Transverse colon (tissue), 4 donors: ENCODE data around the gene HNRNPR. TPM values are rescaled to one million over a fixed set of nuclear protein-coding genes. Genes with fewer than 3 reads are reported as not detected.

Experiments used
- DNase-seq: peaks from one replicate; pipeline ENCODE4 v3.0.0-alpha.2; 2019
- H3K27ac ChIP-seq, 4 donors: fragments of 200-600 bp; sonication (generic); 2 replicates each; pipeline ENCODE4 v1.5.1; 2016 to 2018; ENCODE audit warnings: inconsistent platforms in 4 of 4
- H3K27me3 ChIP-seq: fragments of 200-600 bp; sonication (generic); 2 replicates; pipeline ENCODE4 v1.5.1; 2017; ENCODE audit warnings: inconsistent platforms
- H3K36me3 ChIP-seq, 4 donors: fragments of 200-600 bp; sonication (generic); 2 replicates each; pipeline ENCODE4 v1.5.1; 2017 to 2019; ENCODE audit warnings: inconsistent platforms in 4 of 4
- H3K4me1 ChIP-seq, 4 donors: fragments of 200-600 bp; sonication (generic); 2 replicates each; pipeline ENCODE4 v1.5.1; 2017 to 2020; ENCODE audit warnings: inconsistent platforms in 4 of 4
- H3K4me3 ChIP-seq, 4 donors: fragments of 200-600 bp; sonication (generic); 1 replicate in 1 of 4; 2 replicates in 3 of 4; pipeline versions ENCODE4 v1.5.1 to v1.6.1; 2017 to 2019; ENCODE audit warnings: inconsistent platforms in 4 of 4
- H3K9me3 ChIP-seq, 2 donors: fragments of 200-600 bp; sonication (generic); 2 replicates each; pipeline ENCODE4 v1.5.1; 2017 to 2019; ENCODE audit warnings: inconsistent platforms in 2 of 2
- CTCF ChIP-seq, 5 experiments: fragments of 200-600 bp in 3 of 5; fragments of 450-650 bp in 2 of 5; sonication (generic) in 3 of 5; IDR thresholded peaks; 1 replicate in 2 of 5; 2 replicates in 3 of 5; pipeline ENCODE4 v1.5.1; 2016 to 2017; ENCODE audit warnings: antibody characterized with exemption in 5 of 5, inconsistent platforms in 3 of 5, mild to moderate bottlenecking in 2 of 5, moderate library complexity in 1 of 5
- EP300 ChIP-seq: sonication (generic); formaldehyde crosslinking; IDR thresholded peaks from one replicate; pipeline ENCODE4 v1.6.1; 2017; ENCODE audit warnings: antibody characterized with exemption, low read depth
- POLR2A ChIP-seq: fragments of 450-650 bp; IDR thresholded peaks from one replicate; pipeline ENCODE4 v1.6.1; 2016; ENCODE audit warnings: antibody characterized with exemption, mild to moderate bottlenecking, moderate library complexity
- POLR2AphosphoS5 ChIP-seq, 3 donors: sonication (generic); formaldehyde crosslinking; IDR thresholded peaks; one replicate each; pipeline ENCODE4 v1.6.1; 2016; ENCODE audit warnings: antibody characterized with exemption in 3 of 3
- WGBS, 2 donors: methylation state at CpG; one replicate each; pipeline ENCODE4 v1.1.5; 2018; ENCODE audit warnings: low coverage in 1 of 2; 5-methylcytosine and 5-hydroxymethylcytosine counted together
- in situ Hi-C, 4 donors: fragments of 200-750 bp; cut with MboI; loops; one replicate each; pipeline versions ENCODE4 v1.15.0 to v1.15.1; 2017; ENCODE audit warnings: low sequenced_read_pairs in 3 of 4, low pct_ligation_motif_present in 1 of 4, low pct_unique_long_range_greater_than_20kb in 1 of 4
- intact Hi-C: fragments of 100-400 bp; cut with DNase I; formaldehyde crosslinking; loops from one replicate; pipeline ENCODE4 v1.15.1; 2023; ENCODE audit warnings: low total_unique reads
- total RNA-seq, 4 donors: library from RNA; depleted of rRNA; stranded (reverse); fragments of >200 nt; gene quantifications; one replicate each; pipeline ENCODE4 v1.1.0, GENCODE V29; 2016

Gene HNRNPR
- total RNA-seq, 4 donors from 2014 or later: 13.5 to 120 (median 60.8) TPM

GRCh38 chr1:23371987-23372880 is 28.1 kb upstream of the HNRNPR start:
- Histone ChIP-seq H3K27ac (peak overlapping the region in 1 of 4 donors; percentile 100), H3K9me3 (no peaks in the 10 kb centered on the region), H3K4me1 (peaks cover 19 to 34% (median 30%) of the 10 kb centered on the region in 4 donors), H3K4me3 (no peak overlapping the region), H3K27me3 (no peaks in the 10 kb centered on the region), H3K36me3 (no peaks in the 10 kb centered on the region)
- TF ChIP-seq POLR2A (no peak), POLR2AphosphoS5 (IDR thresholded peaks at IDR 0.05) (no peak), EP300 (no peak), CTCF (IDR thresholded peaks at IDR 0.05) (no peak)
- in situ Hi-C loops: no loop called here
- no peak for DNase-seq
- intact Hi-C loops: no loop called here
- WGBS, 2 donors: 61 to 84% methylated on average over 4 to 13 of the region's 13 CpGs

GRCh38 chr1:23370709-23371584 is 26.9 kb upstream of the HNRNPR start:
- Histone ChIP-seq H3K9me3 (no peaks in the 10 kb centered on the region), H3K4me3 (peak overlapping the region in 1 of 4 donors; percentile 10), H3K4me1 (peaks cover 16 to 38% (median 37%) of the 10 kb centered on the region in 4 donors), H3K36me3 (peaks cover 0 to 7% (median 0%) of the 10 kb centered on the region in 4 donors), H3K27ac (peak overlapping the region; percentile 94 to 100 (median 98)), H3K27me3 (no peaks in the 10 kb centered on the region)
- 19 to 30% methylated on average over 5 to 13 of the region's 13 CpGs for WGBS, 2 donors
- DNase-seq: peak; percentile 26
- intact Hi-C loops (no loop called here), in situ Hi-C loops (no loop called here)
- TF ChIP-seq EP300 (no peak), POLR2AphosphoS5 (IDR thresholded peaks at IDR 0.05) (no peak), POLR2A (no peak), CTCF (IDR thresholded peaks at IDR 0.05) (no peak)

GRCh38 chr1:23370330-23370708 is 26.2 kb upstream of the HNRNPR start:
- H3K4me1 ChIP-seq: peaks cover 16 to 39% (median 37%) of the 10 kb centered on the region in 4 donors
- H3K36me3 ChIP-seq: peaks cover 0 to 12% (median 0%) of the 10 kb centered on the region in 4 donors
- peak overlapping the region in 3 of 4 donors; percentile 72 to 97 (median 90) for H3K4me3 ChIP-seq
- no peak for DNase-seq
- WGBS, 2 donors: 57% methylated on average over 5 of the region's 5 CpGs; no CpG with 5 or more reads in 1 of the 2 donors
- no peak for TF ChIP-seq POLR2AphosphoS5 (IDR thresholded peaks at IDR 0.05)
- TF ChIP-seq CTCF (IDR thresholded peaks at IDR 0.05): no peak
- TF ChIP-seq POLR2A: no peak
- peaks cover 0 to 2% of the 10 kb centered on the region in 2 donors for H3K9me3 ChIP-seq
- peak overlapping the region; percentile 94 to 100 (median 98) for H3K27ac ChIP-seq
- in situ Hi-C loops: no loop called here
- no peaks in the 10 kb centered on the region for H3K27me3 ChIP-seq
- intact Hi-C loops: no loop called here
